Calu3 (cell line): Measurements from ENCODE around the gene DRC1. TPM values are rescaled to one million over a fixed set of nuclear protein-coding genes. Genes with fewer than 3 reads are reported as not detected.

Experiments used
- BruUV-seq: library from RNA; stranded (reverse); fragments of 400-500 nt; replicated peaks from 2 replicates; lab custom pipeline; 2021; lab: Mats Ljungman, UMichigan
- CTCF ChIA-PET: fragments of 300-600 bp; sonication (Branson Sonifier 250); formaldehyde crosslinking; loops from one replicate; lab custom pipeline; 2022; ENCODE audit warnings: antibody characterized with exemption; lab: Charles Lee
- DNase-seq: peaks from one replicate; pipeline ENCODE4 v3.0.0; 2022
- H3K27ac Mint-ChIP-seq: one replicate; pipeline ENCODE4 v1.8.0; 2022; ENCODE audit warnings: mixed read lengths; ENCODE audit not compliant: unreplicated experiment
- H3K27me3 Mint-ChIP-seq: one replicate; pipeline ENCODE4 v1.8.0; 2022; ENCODE audit warnings: mixed read lengths; ENCODE audit not compliant: unreplicated experiment
- H3K36me3 Mint-ChIP-seq: one replicate; pipeline ENCODE4 v1.8.0; 2022; ENCODE audit warnings: mild to moderate bottlenecking, moderate library complexity, mixed read lengths; ENCODE audit not compliant: insufficient read depth, unreplicated experiment
- H3K4me1 Mint-ChIP-seq: one replicate; pipeline ENCODE4 v1.8.0; 2022; ENCODE audit warnings: mild to moderate bottlenecking, low read depth, mixed read lengths; ENCODE audit not compliant: unreplicated experiment
- H3K4me3 Mint-ChIP-seq: one replicate; pipeline ENCODE4 v1.8.0; 2022; ENCODE audit warnings: mild to moderate bottlenecking, low read depth, moderate library complexity, mixed read lengths; ENCODE audit not compliant: unreplicated experiment
- H3K9me3 Mint-ChIP-seq: one replicate; pipeline ENCODE4 v1.8.0; 2022; ENCODE audit warnings: low read depth, mixed read lengths; ENCODE audit not compliant: unreplicated experiment
- intact Hi-C: fragments of 100-400 bp; cut with micrococcal nuclease; formaldehyde crosslinking; loops from one replicate; pipeline ENCODE4 v1.10.0; 2022; ENCODE audit not compliant: unreplicated experiment
- total RNA-seq: library from RNA; stranded (reverse); gene quantifications from 2 replicates; pipeline ENCODE4 v1.2.3, GENCODE V29; 2022
- TF ChIP-seq, protein P1 (sequence below): fragments of 200-600 bp; IDR thresholded peaks from one replicate; pipeline ENCODE4 v1.8.0; 2022; ENCODE audit warnings: antibody characterized with exemption; ENCODE audit not compliant: unreplicated experiment

The DRC1 gene
- total RNA-seq, 1 experiment from 2014 or later = not detected

DNA sequence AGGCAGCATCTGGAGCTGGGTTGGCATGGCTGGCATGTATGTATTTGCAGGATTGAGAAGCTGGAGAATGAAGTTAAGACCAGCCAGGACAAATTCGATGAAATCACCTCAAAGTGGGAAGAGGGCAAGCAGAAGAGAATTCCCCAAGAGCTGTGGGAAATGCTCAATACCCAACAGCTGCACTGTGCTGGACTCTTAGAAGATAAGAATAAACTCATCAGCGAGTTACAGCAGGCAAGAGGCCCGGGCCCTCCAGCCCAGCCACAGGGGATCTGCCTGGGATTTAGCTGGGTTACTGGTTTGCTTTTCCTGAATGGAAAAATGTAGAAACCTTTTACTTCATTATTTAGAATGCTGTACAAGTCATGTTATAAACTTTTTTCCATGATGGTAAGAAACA lies 22.5 kb downstream of the DRC1 start:
- no peak for DNase-seq
- TF ChIP-seq, protein P1, sequence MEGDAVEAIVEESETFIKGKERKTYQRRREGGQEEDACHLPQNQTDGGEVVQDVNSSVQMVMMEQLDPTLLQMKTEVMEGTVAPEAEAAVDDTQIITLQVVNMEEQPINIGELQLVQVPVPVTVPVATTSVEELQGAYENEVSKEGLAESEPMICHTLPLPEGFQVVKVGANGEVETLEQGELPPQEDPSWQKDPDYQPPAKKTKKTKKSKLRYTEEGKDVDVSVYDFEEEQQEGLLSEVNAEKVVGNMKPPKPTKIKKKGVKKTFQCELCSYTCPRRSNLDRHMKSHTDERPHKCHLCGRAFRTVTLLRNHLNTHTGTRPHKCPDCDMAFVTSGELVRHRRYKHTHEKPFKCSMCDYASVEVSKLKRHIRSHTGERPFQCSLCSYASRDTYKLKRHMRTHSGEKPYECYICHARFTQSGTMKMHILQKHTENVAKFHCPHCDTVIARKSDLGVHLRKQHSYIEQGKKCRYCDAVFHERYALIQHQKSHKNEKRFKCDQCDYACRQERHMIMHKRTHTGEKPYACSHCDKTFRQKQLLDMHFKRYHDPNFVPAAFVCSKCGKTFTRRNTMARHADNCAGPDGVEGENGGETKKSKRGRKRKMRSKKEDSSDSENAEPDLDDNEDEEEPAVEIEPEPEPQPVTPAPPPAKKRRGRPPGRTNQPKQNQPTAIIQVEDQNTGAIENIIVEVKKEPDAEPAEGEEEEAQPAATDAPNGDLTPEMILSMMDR = no peak
- CTCF ChIA-PET = no interaction called here
- Mint-ChIP-seq H3K4me1 (no peaks in the 10 kb centered on the region), H3K27ac (no peak overlapping the region), H3K4me3 (no peak overlapping the region), H3K27me3 (no peaks in the 10 kb centered on the region), H3K9me3 (no peaks in the 10 kb centered on the region), H3K36me3 (no peaks in the 10 kb centered on the region)
- BruUV-seq = no TSS peak
- intact Hi-C loops = no loop called here

GRCh38 chr2:26428846-26429245 lies 27.1 kb downstream of the DRC1 start:
- no TSS peak for BruUV-seq
- no peaks in the 10 kb centered on the region for H3K27me3 Mint-ChIP-seq
- H3K9me3 Mint-ChIP-seq = no peaks in the 10 kb centered on the region
- H3K36me3 Mint-ChIP-seq = no peaks in the 10 kb centered on the region
- H3K4me1 Mint-ChIP-seq = peaks cover 6% of the 10 kb centered on the region
- CTCF ChIA-PET = no interaction called here
- no peak overlapping the region for H3K27ac Mint-ChIP-seq
- no peak for DNase-seq
- intact Hi-C loops = no loop called here
- no peak overlapping the region for H3K4me3 Mint-ChIP-seq
- TF ChIP-seq, protein P1 = no peak

DNA sequence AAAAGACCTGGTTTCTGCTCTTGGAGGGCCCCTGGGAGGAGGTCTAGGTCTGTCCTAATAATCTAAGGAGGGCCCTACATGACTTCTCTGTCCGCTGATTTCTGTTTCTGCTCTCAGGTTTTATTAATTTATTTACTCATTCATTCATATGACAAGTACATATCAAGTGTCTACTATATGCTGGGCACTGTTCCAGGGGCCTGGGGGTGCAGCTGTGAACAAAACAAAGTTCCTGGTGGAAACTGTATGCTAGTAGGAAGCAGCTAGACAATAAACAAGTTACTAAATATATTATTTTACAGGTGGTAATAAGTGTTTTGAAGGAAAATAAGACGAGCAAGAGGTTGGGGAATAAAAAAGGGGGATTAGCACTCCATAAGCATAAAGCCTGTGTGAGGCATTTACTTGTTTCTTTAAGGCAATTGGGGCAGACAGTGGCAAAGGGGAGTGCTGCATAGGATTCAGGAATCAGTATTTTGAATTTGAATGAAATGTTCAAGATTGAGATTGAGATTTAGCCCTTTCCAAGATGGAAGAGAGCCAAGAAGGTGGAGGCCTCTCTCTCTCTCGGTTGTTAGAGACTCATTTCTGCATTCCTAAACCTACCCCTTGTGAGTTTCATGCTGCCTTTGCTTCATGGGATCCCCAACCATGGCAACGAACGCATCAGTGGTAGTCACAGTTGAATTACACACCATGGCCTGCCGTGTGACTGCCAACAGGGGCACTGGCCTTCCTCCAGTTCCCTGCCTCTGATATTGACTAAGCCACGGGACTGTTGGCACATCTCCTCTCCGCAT lies 28.3 kb downstream of the DRC1 start:
- no peak overlapping the region for H3K4me3 Mint-ChIP-seq
- TF ChIP-seq, protein P1 = no peak
- H3K27me3 Mint-ChIP-seq = no peaks in the 10 kb centered on the region
- peaks cover 12% of the 10 kb centered on the region for H3K4me1 Mint-ChIP-seq
- CTCF ChIA-PET = no interaction called here
- DNase-seq = peak; percentile 6
- no peak overlapping the region for H3K27ac Mint-ChIP-seq
- no TSS peak for BruUV-seq
- H3K36me3 Mint-ChIP-seq = no peaks in the 10 kb centered on the region
- no peaks in the 10 kb centered on the region for H3K9me3 Mint-ChIP-seq
- intact Hi-C loops = no loop called here

DNA sequence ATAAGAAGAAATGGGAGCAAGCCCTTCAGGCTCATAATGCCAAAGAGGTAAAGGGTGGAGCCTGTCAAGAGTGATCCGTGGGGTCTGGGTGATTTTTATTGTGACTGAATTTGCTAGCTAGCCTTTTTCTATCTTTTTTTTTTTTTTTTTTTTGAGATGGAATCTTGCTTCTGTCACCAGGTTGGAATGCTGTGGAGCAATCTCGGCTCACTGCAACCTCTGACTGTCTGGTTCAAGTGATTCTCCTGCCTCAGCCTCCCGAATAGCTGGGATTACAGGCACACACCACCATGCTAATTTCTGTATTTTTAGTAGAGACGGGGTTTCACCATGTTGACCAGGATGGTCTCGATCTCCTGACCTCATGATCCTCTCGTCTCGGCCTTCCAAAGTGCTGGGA lies 29.1 kb downstream of the DRC1 start:
- no peaks in the 10 kb centered on the region for H3K9me3 Mint-ChIP-seq
- H3K4me3 Mint-ChIP-seq = no peak overlapping the region
- BruUV-seq = no TSS peak
- TF ChIP-seq, protein P1 = no peak
- no peak overlapping the region for H3K27ac Mint-ChIP-seq
- H3K36me3 Mint-ChIP-seq = no peaks in the 10 kb centered on the region
- intact Hi-C loops = no loop called here
- H3K4me1 Mint-ChIP-seq = peaks cover 21% of the 10 kb centered on the region
- CTCF ChIA-PET = no interaction called here
- no peak for DNase-seq
- H3K27me3 Mint-ChIP-seq = no peaks in the 10 kb centered on the region
